ENCODE measurements around the gene TNS1. TPM values are rescaled to one million over a fixed set of nuclear protein-coding genes. Genes with fewer than 3 reads are reported as not detected.

The TNS1 gene
- total RNA-seq, 2 donors from 2014 or later, result 0.80 to 16.8 TPM

GRCh38 chr2:217897816-217898806 lies 104.7 kb downstream of the TNS1 start:
- DNase-seq (no peak), ATAC-seq (no peak)
- Mint-ChIP-seq H3K27me3 (peaks cover 27% of the 10 kb centered on the region), H3K4me3 (no peak overlapping the region), H3K4me1 (no peaks in the 10 kb centered on the region), H3K27ac (no peak overlapping the region), H3K36me3 (ENCODE audit: low read depth) (no peaks in the 10 kb centered on the region)
- no peaks in the 10 kb centered on the region for H3K9me3 ChIP-seq (ENCODE audit: control insufficient read depth, low read length, poor library complexity, severe bottlenecking)

- Mint-ChIP-seq H3K4me3 (no peak overlapping the region), H3K27me3 (peaks cover 22% of the 10 kb centered on the region), H3K27ac (no peak overlapping the region), H3K36me3 (ENCODE audit: low read depth) (no peaks in the 10 kb centered on the region), H3K4me1 (no peaks in the 10 kb centered on the region)
- no peak for DNase-seq
- no peak for ATAC-seq
- H3K9me3 ChIP-seq (ENCODE audit: control insufficient read depth, low read length, poor library complexity, severe bottlenecking), result no peaks in the 10 kb centered on the region
These were observed 105.6 kb downstream of the TNS1 start for GRCh38 chr2:217897091-217897715.

GRCh38 chr2:217895070-217895635 lies 107.6 kb downstream of the TNS1 start:
- no peak for ATAC-seq
- Mint-ChIP-seq H3K4me3 (no peak overlapping the region), H3K27me3 (peaks cover 16% of the 10 kb centered on the region), H3K36me3 (ENCODE audit: low read depth) (peaks cover under 1% of the 10 kb centered on the region), H3K4me1 (no peaks in the 10 kb centered on the region), H3K27ac (no peak overlapping the region)
- no peaks in the 10 kb centered on the region for H3K9me3 ChIP-seq (ENCODE audit: control insufficient read depth, low read length, poor library complexity, severe bottlenecking)
- DNase-seq, result no peak

GRCh38 chr2:217893440-217893839 lies 109.4 kb downstream of the TNS1 start:
- no peak overlapping the region for H3K4me3 Mint-ChIP-seq
- peaks cover 2% of the 10 kb centered on the region for H3K36me3 Mint-ChIP-seq (ENCODE audit: low read depth)
- no peak overlapping the region for H3K27ac Mint-ChIP-seq
- peaks cover 4% of the 10 kb centered on the region for H3K27me3 Mint-ChIP-seq
- DNase-seq, result no peak
- ATAC-seq, result no peak
- H3K9me3 ChIP-seq (ENCODE audit: control insufficient read depth, low read length, poor library complexity, severe bottlenecking), result no peaks in the 10 kb centered on the region
- no peaks in the 10 kb centered on the region for H3K4me1 Mint-ChIP-seq

- DNase-seq, result no peak
- H3K9me3 ChIP-seq (ENCODE audit: control insufficient read depth, low read length, poor library complexity, severe bottlenecking), result no peaks in the 10 kb centered on the region
- H3K27me3 Mint-ChIP-seq, result peaks cover 4% of the 10 kb centered on the region
- H3K36me3 Mint-ChIP-seq (ENCODE audit: low read depth), result peaks cover 2% of the 10 kb centered on the region
- no peaks in the 10 kb centered on the region for H3K4me1 Mint-ChIP-seq
- no peak for ATAC-seq
- H3K27ac Mint-ChIP-seq, result no peak overlapping the region
- H3K4me3 Mint-ChIP-seq, result no peak overlapping the region
These were observed 110.2 kb downstream of the TNS1 start for GRCh38 chr2:217892560-217892959.

- no peak for DNase-seq
- ATAC-seq, result no peak
- H3K27me3 Mint-ChIP-seq, result peaks cover 20% of the 10 kb centered on the region
- peaks cover 3% of the 10 kb centered on the region for H3K4me1 Mint-ChIP-seq
- H3K36me3 Mint-ChIP-seq (ENCODE audit: low read depth), result peaks cover 2% of the 10 kb centered on the region
- no peak overlapping the region for H3K27ac Mint-ChIP-seq
- H3K4me3 Mint-ChIP-seq, result no peak overlapping the region
- H3K9me3 ChIP-seq (ENCODE audit: control insufficient read depth, low read length, poor library complexity, severe bottlenecking), result no peaks in the 10 kb centered on the region
These were observed 112.3 kb downstream of the TNS1 start for GRCh38 chr2:217890445-217890844.

GRCh38 chr2:217889656-217890055 lies 113.1 kb downstream of the TNS1 start:
- Mint-ChIP-seq H3K27me3 (peaks cover 27% of the 10 kb centered on the region), H3K4me1 (peaks cover 3% of the 10 kb centered on the region)

GRCh38 chr2:217887841-217888701 lies 114.7 kb downstream of the TNS1 start:
- Mint-ChIP-seq H3K4me1 (peaks cover 3% of the 10 kb centered on the region), H3K36me3 (ENCODE audit: low read depth) (peaks cover 5% of the 10 kb centered on the region), H3K27ac (no peak overlapping the region), H3K27me3 (peaks cover 41% of the 10 kb centered on the region), H3K4me3 (no peak overlapping the region)
- no peaks in the 10 kb centered on the region for H3K9me3 ChIP-seq (ENCODE audit: control insufficient read depth, low read length, poor library complexity, severe bottlenecking)
- no peak for ATAC-seq
- no peak for DNase-seq

More at GRCh38 chr2:217889656-217890055, 113.1 kb downstream of the TNS1 start:
- H3K27ac Mint-ChIP-seq, result no peak overlapping the region
- ATAC-seq, result no peak
- no peaks in the 10 kb centered on the region for H3K9me3 ChIP-seq (ENCODE audit: control insufficient read depth, low read length, poor library complexity, severe bottlenecking)
- peaks cover 2% of the 10 kb centered on the region for H3K36me3 Mint-ChIP-seq (ENCODE audit: low read depth)
- DNase-seq, result no peak
- H3K4me3 Mint-ChIP-seq, result no peak overlapping the region

GRCh38 chr2:217886720-217887309 lies 116.0 kb downstream of the TNS1 start:
- Mint-ChIP-seq H3K27ac (no peak overlapping the region), H3K4me1 (peaks cover 3% of the 10 kb centered on the region), H3K36me3 (ENCODE audit: low read depth) (peaks cover 5% of the 10 kb centered on the region), H3K4me3 (no peak overlapping the region), H3K27me3 (peaks cover 41% of the 10 kb centered on the region)
- peak; percentile 24 to 51 (median 38) for DNase-seq
- peak; percentile 64 for ATAC-seq
- H3K9me3 ChIP-seq (ENCODE audit: control insufficient read depth, low read length, poor library complexity, severe bottlenecking), result no peaks in the 10 kb centered on the region

GRCh38 chr2:217886091-217886490 lies 116.7 kb downstream of the TNS1 start:
- Mint-ChIP-seq H3K4me1 (peaks cover 3% of the 10 kb centered on the region), H3K27ac (no peak overlapping the region), H3K36me3 (ENCODE audit: low read depth) (peaks cover 5% of the 10 kb centered on the region), H3K27me3 (peaks cover 41% of the 10 kb centered on the region), H3K4me3 (no peak overlapping the region)
- DNase-seq (no peak), ATAC-seq (no peak)
- no peaks in the 10 kb centered on the region for H3K9me3 ChIP-seq (ENCODE audit: control insufficient read depth, low read length, poor library complexity, severe bottlenecking)

- Mint-ChIP-seq H3K27ac (no peak overlapping the region), H3K36me3 (ENCODE audit: low read depth) (peaks cover 3% of the 10 kb centered on the region), H3K27me3 (peaks cover 47% of the 10 kb centered on the region), H3K4me3 (no peak overlapping the region), H3K4me1 (peaks cover 3% of the 10 kb centered on the region)
- no peak for ATAC-seq
- no peak for DNase-seq
- H3K9me3 ChIP-seq (ENCODE audit: control insufficient read depth, low read length, poor library complexity, severe bottlenecking), result no peaks in the 10 kb centered on the region
These were observed 117.8 kb downstream of the TNS1 start for GRCh38 chr2:217884985-217885384.

- no peaks in the 10 kb centered on the region for H3K9me3 ChIP-seq (ENCODE audit: control insufficient read depth, low read length, poor library complexity, severe bottlenecking)
- no peak for ATAC-seq
- no peaks in the 10 kb centered on the region for H3K4me1 Mint-ChIP-seq
- no peak overlapping the region for H3K4me3 Mint-ChIP-seq
- DNase-seq, result no peak
- peaks cover 43% of the 10 kb centered on the region for H3K27me3 Mint-ChIP-seq
- peak overlapping the region; percentile 39 for H3K27ac Mint-ChIP-seq
- H3K36me3 Mint-ChIP-seq (ENCODE audit: low read depth), result peaks cover 3% of the 10 kb centered on the region
These were observed 121.9 kb downstream of the TNS1 start for GRCh38 chr2:217880891-217881290.
